Measurements from ENCODE around the gene F2RL1.

DNA sequence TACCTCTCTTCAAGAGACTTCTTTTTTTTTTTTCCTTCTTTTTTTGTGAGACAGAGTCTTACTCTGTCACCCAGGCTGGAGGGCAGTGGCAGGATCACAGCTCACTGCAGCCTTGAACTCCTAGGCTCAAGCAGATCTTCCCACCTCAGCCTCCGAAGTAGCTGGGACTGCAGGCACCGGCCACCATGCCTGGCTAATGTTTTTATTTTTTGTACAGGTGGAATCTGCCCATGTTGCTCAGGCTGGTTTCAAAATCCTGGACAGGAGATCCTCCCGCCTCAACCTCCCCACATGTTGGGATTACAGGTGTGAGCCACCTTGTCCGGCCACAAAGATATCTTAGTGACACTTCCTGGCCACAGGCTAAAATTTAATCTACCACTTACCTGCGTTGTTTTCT, 42.9 kb upstream of the F2RL1 start:
- TF ChIP-seq, protein P1, sequence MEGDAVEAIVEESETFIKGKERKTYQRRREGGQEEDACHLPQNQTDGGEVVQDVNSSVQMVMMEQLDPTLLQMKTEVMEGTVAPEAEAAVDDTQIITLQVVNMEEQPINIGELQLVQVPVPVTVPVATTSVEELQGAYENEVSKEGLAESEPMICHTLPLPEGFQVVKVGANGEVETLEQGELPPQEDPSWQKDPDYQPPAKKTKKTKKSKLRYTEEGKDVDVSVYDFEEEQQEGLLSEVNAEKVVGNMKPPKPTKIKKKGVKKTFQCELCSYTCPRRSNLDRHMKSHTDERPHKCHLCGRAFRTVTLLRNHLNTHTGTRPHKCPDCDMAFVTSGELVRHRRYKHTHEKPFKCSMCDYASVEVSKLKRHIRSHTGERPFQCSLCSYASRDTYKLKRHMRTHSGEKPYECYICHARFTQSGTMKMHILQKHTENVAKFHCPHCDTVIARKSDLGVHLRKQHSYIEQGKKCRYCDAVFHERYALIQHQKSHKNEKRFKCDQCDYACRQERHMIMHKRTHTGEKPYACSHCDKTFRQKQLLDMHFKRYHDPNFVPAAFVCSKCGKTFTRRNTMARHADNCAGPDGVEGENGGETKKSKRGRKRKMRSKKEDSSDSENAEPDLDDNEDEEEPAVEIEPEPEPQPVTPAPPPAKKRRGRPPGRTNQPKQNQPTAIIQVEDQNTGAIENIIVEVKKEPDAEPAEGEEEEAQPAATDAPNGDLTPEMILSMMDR (IDR thresholded peaks at IDR 0.05): no peak
- no peak for TF ChIP-seq POLR2A (IDR thresholded peaks at IDR 0.05)
